HG02642 (cell line): ENCODE results near the gene ALCAM.
"Not testable (repeated sequence)": the region's sequence is repeated elsewhere in the genome, so short reads cannot be mapped to it uniquely, and the experiment has no call there.

Experiments used
- ATAC-seq: cut with Tn5 transposase; IDR thresholded peaks from one replicate; pipeline ENCODE4 v1.9.1; 2021; ENCODE audit warnings: mild to moderate bottlenecking; ENCODE audit not compliant: unreplicated experiment, poor library complexity

Gene ALCAM

DNA sequence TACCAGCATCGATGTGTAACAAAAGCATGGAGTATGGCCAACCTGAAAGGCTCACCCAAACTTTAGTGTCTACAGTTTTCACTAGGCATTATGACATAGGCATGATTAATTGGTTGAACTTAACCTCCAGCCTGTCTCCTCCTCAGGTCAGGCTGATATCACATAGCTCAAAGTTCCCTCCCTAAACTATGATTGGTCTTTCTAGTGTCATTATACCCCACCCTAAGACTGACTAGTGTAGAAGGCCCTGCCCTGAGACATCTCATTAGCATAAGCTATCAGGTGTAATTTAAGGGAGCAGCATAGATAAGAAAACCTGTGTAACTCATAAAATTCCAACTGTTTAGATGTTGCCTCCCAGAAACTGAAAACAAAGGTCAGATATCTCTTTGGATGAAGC lies 195.2 kb downstream of the ALCAM start:
- ATAC-seq: no peak

- no peak for ATAC-seq
These were observed 198.0 kb downstream of the ALCAM start for GRCh38 chr3:105564546-105565288.

DNA sequence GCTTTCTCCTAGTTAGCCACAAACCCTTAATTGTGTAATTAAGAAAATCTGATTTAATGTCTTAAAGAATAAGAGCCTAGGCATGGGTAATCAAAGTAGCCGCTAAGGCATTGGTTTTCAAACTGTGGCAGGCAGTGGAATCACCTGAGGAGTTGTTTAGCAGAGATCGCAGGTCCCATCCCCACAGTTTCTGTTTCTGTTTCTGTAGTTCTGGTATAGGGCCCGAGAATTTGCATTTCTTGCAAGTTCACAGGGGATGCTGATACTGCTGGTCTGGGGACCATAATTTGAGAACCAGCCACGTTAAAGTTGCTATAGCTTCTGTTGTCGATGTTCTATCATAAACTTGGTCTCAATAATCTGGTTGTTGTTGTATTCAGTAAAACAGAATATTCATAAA lies 204.3 kb downstream of the ALCAM start:
- no peak for ATAC-seq

GRCh38 chr3:105572501-105572900 lies 205.8 kb downstream of the ALCAM start:
- ATAC-seq: no peak

GRCh38 chr3:105579439-105579838 lies 212.7 kb downstream of the ALCAM start:
- ATAC-seq: no peak

GRCh38 chr3:105580296-105580965 lies 213.7 kb downstream of the ALCAM start:
- no peak for ATAC-seq

GRCh38 chr3:105582015-105582414 lies 215.3 kb downstream of the ALCAM start:
- no peak for ATAC-seq

- ATAC-seq: no peak
These were observed 217.5 kb downstream of the ALCAM start for GRCh38 chr3:105584003-105584790.

GRCh38 chr3:105593315-105593714 lies 226.6 kb downstream of the ALCAM start:
- no peak for ATAC-seq

- no peak for ATAC-seq
These were observed 227.5 kb downstream of the ALCAM start for GRCh38 chr3:105594219-105594618.

- ATAC-seq: no peak
These were observed 231.5 kb downstream of the ALCAM start for GRCh38 chr3:105598042-105598796.

DNA sequence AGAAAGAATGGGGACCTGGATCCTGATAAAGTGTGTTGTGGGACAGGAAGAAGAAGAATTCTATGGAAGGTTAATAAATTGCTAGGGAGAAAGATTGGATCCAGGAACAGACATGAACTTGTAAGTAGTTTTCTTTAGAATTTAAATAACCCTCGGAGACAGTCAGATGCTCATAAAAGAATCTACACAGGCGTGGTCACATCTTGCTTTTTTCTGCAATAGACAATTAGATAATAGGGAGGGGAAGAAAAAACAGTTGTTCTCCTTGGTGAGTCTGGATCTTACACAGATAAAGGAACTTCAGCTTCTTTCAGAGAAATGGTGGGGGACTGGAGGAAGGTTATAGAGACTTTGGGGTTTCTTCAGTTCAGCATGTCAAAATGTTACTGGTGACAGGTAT lies 232.6 kb downstream of the ALCAM start:
- ATAC-seq: no peak

- ATAC-seq: not testable (repeated sequence)
These were observed 235.0 kb downstream of the ALCAM start for GRCh38 chr3:105601756-105602155.

DNA sequence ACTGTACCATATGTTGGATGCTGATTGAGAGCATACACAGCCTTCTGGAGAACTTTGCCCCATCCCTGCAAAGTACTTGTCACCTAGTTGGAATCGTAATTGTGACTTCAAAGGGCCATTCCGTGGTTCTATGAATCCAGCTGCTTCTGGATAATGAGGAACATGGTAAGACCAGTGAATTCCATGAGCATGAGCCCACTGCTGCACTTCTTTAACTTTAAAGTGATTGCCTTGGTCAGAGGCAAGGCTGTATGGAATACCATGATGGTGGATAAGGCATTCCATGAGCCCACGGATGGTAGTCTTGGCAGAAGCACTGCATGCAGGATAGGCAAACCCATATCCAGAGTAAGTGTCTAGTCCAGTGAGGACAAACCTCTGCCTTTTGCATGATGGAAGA lies 235.6 kb downstream of the ALCAM start:
- ATAC-seq: not testable (repeated sequence)

DNA sequence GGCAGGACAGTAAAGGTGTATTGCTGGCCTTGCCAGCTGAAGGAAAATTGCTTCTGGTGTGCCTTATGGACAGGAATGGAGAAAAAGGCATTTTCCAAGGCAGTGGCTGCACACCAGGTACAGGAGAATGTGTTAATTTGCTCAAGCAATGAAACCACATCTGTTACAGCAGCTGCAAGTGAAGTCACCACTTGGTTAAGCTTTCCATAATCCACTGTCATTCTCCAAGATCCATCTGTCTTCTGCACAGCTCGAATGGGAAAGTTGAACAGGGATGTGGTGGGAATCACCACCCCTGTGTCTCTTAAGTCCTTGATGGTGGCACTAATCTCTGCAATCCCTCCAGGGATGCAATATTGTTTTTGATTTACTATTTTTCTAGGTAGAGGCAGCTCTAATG lies 236.8 kb downstream of the ALCAM start:
- not testable (repeated sequence) for ATAC-seq

- ATAC-seq: no peak
These were observed 239.3 kb downstream of the ALCAM start for GRCh38 chr3:105606016-105606415.

DNA sequence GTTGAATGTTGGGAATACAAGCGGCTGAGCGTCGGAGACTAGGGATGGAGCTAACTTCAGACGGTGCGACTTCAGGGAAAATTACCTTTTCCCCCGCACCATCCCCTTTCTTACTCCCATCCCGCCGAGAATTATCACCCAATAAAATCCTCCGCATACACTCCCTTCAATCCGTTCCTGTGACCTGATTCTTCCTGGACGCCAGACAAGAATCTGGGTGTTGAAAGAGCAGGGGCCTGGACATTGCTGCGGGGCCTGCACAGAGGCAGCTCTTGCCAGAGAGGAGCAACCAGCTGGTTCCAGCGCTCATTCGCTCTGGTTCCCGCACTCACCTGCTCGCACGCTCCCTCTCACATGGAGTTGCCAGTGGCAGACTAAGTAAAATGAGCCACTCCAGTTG lies 241.9 kb downstream of the ALCAM start:
- ATAC-seq: no peak

GRCh38 chr3:105610473-105610872 lies 243.8 kb downstream of the ALCAM start:
- no peak for ATAC-seq

GRCh38 chr3:105611304-105612192 lies 244.8 kb downstream of the ALCAM start:
- no peak for ATAC-seq
